Measurements from ENCODE around the gene CHRM4. TPM values are rescaled to one million over a fixed set of nuclear protein-coding genes. Genes with fewer than 3 reads are reported as not detected.

CHRM4 gene
- total and polyA plus RNA-seq, 2 of the 13 experiments (the other 11 are each of a cell fraction or from before 2014, with no cell fraction given), result 0.13 to 0.21 TPM

GRCh38 chr11:46391578-46392420, at the start of gene CHRM4 (continued):
- TF ChIP-seq, protein P1, sequence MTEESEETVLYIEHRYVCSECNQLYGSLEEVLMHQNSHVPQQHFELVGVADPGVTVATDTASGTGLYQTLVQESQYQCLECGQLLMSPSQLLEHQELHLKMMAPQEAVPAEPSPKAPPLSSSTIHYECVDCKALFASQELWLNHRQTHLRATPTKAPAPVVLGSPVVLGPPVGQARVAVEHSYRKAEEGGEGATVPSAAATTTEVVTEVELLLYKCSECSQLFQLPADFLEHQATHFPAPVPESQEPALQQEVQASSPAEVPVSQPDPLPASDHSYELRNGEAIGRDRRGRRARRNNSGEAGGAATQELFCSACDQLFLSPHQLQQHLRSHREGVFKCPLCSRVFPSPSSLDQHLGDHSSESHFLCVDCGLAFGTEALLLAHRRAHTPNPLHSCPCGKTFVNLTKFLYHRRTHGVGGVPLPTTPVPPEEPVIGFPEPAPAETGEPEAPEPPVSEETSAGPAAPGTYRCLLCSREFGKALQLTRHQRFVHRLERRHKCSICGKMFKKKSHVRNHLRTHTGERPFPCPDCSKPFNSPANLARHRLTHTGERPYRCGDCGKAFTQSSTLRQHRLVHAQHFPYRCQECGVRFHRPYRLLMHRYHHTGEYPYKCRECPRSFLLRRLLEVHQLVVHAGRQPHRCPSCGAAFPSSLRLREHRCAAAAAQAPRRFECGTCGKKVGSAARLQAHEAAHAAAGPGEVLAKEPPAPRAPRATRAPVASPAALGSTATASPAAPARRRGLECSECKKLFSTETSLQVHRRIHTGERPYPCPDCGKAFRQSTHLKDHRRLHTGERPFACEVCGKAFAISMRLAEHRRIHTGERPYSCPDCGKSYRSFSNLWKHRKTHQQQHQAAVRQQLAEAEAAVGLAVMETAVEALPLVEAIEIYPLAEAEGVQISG (CRISPR knock-in tag; IDR thresholded peaks at IDR 0.05), result 0 out of 2 replicates have a peak, but pooled peaks have one; percentile 6
- peak; percentile 55; the same call in 1 of the 2 replicates for TF ChIP-seq MAZ (IDR thresholded peaks at IDR 0.05; ENCODE audit: borderline replicate concordance, low read depth, low read length)
- 0 out of 2 replicates have a peak, but pooled peaks have one; percentile 36 for TF ChIP-seq MAZ (CRISPR knock-in tag; IDR thresholded peaks at IDR 0.05; ENCODE audit: low read depth)
- TF ChIP-seq ASH2L (IDR thresholded peaks at IDR 0.05; ENCODE audit: insufficient read length, low read depth, low read length), result peak; percentile 18
- TF ChIP-seq GTF2F1 (IDR thresholded peaks at IDR 0.05; ENCODE audit: low read length), result no peak
- TF ChIP-seq POLR2AphosphoS5 (IDR thresholded peaks at IDR 0.05; ENCODE audit: low read depth, low read length), result no peak
- 0 out of 2 replicates have a peak, but pooled peaks have one; percentile 6 for TF ChIP-seq THAP8 (CRISPR knock-in tag; IDR thresholded peaks at IDR 0.05; ENCODE audit: borderline replicate concordance)
- TF ChIP-seq FOXO4 (CRISPR knock-in tag; conservative IDR thresholded peaks at IDR 0.05), result no peak
- TF ChIP-seq REL (CRISPR knock-in tag; conservative IDR thresholded peaks at IDR 0.05), result no peak
- TF ChIP-seq ZNF589 (CRISPR knock-in tag; conservative IDR thresholded peaks at IDR 0.05), result no peak
- no peak for TF ChIP-seq BHLHE40 (IDR thresholded peaks at IDR 0.05; ENCODE audit: low read length)
- peak; percentile 66 for TF ChIP-seq RFX3 (CRISPR knock-in tag; IDR thresholded peaks at IDR 0.05)
- TF ChIP-seq SMAD9 (CRISPR knock-in tag; IDR thresholded peaks at IDR 0.05), result no peak
- no peak for TF ChIP-seq BRD4 (CRISPR knock-in tag; IDR thresholded peaks at IDR 0.05)
